OCI-LY3 (cell line): ENCODE measurements around the gene TWIST2.

Experiments
- H2AFZ ChIP-seq: fragments of 200-600, 300-600 bp; shearing (Covaris generic); 2 replicates; pipeline ENCODE4 v1.6.0; 2014; ENCODE audit warnings: antibody characterized with exemption, low read depth, low read length
- H3K27ac ChIP-seq: fragments of 200-600, 300-600 bp; sonication (generic); 2 replicates; pipeline ENCODE4 v1.5.1; 2014; ENCODE audit warnings: mild to moderate bottlenecking, low read length, moderate library complexity, mixed read lengths
- H3K27me3 ChIP-seq: fragments of 200-600, 300-600 bp; sonication (generic); 2 replicates; pipeline ENCODE4 v1.6.1; 2014; ENCODE audit warnings: low read depth, low read length, mixed read lengths
- H3K36me3 ChIP-seq: fragments of 200-600, 300-600 bp; sonication (generic); replicated peaks from 2 replicates; pipeline ENCODE3; 2014; ENCODE audit warnings: low read depth, low read length, mixed read lengths
- H3K4me1 ChIP-seq: fragments of 300-600, 200-600 bp; sonication (generic); 2 replicates; pipeline ENCODE4 v1.6.1; 2014; ENCODE audit warnings: low read length, mixed read lengths
- H3K4me2 ChIP-seq: fragments of 200-600, 300-600 bp; sonication (generic); 2 replicates; pipeline ENCODE4 v1.6.1; 2014; ENCODE audit warnings: low read length, mixed read lengths
- H3K4me3 ChIP-seq: fragments of 300-600, 200-600 bp; sonication (generic); 2 replicates; pipeline ENCODE4 v1.5.1; 2014; ENCODE audit warnings: antibody characterized with exemption, mild to moderate bottlenecking, low read length, moderate library complexity
- H3K79me2 ChIP-seq: fragments of 300-600, 200-600 bp; shearing (Covaris generic); 2 replicates; pipeline ENCODE4 v1.6.1; 2014; ENCODE audit warnings: mild to moderate bottlenecking, low read length, mixed read lengths
- H3K9ac ChIP-seq: fragments of 300-600, 200-600 bp; shearing (Covaris generic); 2 replicates; pipeline ENCODE4 v1.6.0; 2014; ENCODE audit warnings: mild to moderate bottlenecking, low read length, moderate library complexity
- H3K9me3 ChIP-seq: fragments of 200-600, 300-600 bp; shearing (Covaris generic); 2 replicates; pipeline ENCODE4 v1.6.1; 2014; ENCODE audit warnings: low read length, mixed read lengths; ENCODE audit not compliant: insufficient read depth
- H4K20me1 ChIP-seq: fragments of 200-600, 300-600 bp; sonication (generic); 2 replicates; pipeline ENCODE4 v1.6.1; 2016; ENCODE audit warnings: low read length, mixed read lengths; ENCODE audit not compliant: insufficient read depth
- CTCF ChIP-seq: fragments of 200-600, 300-600 bp; sonication (generic); IDR thresholded peaks from 2 replicates; pipeline ENCODE4 v1.5.1; 2014; ENCODE audit warnings: antibody characterized with exemption, low read length, low read depth
- EZH2phosphoT487 ChIP-seq: fragments of 200-600 bp; shearing (Covaris generic); IDR thresholded peaks from 2 replicates; pipeline ENCODE4 v1.6.1; 2018; ENCODE audit warnings: antibody characterized with exemption, mixed run types, low read depth

TWIST2 gene

GRCh38 chr2:238850091-238850490 lies 2.2 kb downstream of the TWIST2 start:
- Histone ChIP-seq H3K4me2 (no peak overlapping the region), H3K27me3 (no peaks in the 10 kb centered on the region; the same call in 1 of the 2 replicates), H3K36me3 (no peaks in the 10 kb centered on the region), H4K20me1 (no peaks in the 10 kb centered on the region), H3K27ac (no peak overlapping the region), H2AFZ (no peak overlapping the region), H3K4me3 (no peak overlapping the region), H3K9me3 (no peaks in the 10 kb centered on the region), H3K9ac (no peak overlapping the region), H3K79me2 (no peaks in the 10 kb centered on the region), H3K4me1 (peaks cover 12% of the 10 kb centered on the region)
- TF ChIP-seq EZH2phosphoT487 (no peak), CTCF (no peak)

- no peak overlapping the region for H3K9ac ChIP-seq
- no peak overlapping the region for H3K4me3 ChIP-seq
- peaks cover 12% of the 10 kb centered on the region for H3K4me1 ChIP-seq
- H2AFZ ChIP-seq, result no peak overlapping the region
- TF ChIP-seq EZH2phosphoT487 (no peak), CTCF (no peak)
- no peaks in the 10 kb centered on the region; the same call in 1 of the 2 replicates for H3K27me3 ChIP-seq
- no peak overlapping the region for H3K27ac ChIP-seq
- H3K79me2 ChIP-seq, result no peaks in the 10 kb centered on the region
- H3K36me3 ChIP-seq, result no peaks in the 10 kb centered on the region
- H3K9me3 ChIP-seq, result no peaks in the 10 kb centered on the region
- H4K20me1 ChIP-seq, result no peaks in the 10 kb centered on the region
- no peak overlapping the region for H3K4me2 ChIP-seq
Observed at GRCh38 chr2:238851026-238851425, 3.1 kb downstream of the TWIST2 start.

- Histone ChIP-seq H3K4me2 (no peak overlapping the region), H3K36me3 (no peaks in the 10 kb centered on the region), H4K20me1 (no peaks in the 10 kb centered on the region), H2AFZ (no peak overlapping the region), H3K27ac (no peak overlapping the region), H3K9me3 (no peaks in the 10 kb centered on the region), H3K4me3 (no peak overlapping the region), H3K4me1 (peaks cover 12% of the 10 kb centered on the region), H3K27me3 (no peaks in the 10 kb centered on the region; the same call in 1 of the 2 replicates), H3K9ac (no peak overlapping the region), H3K79me2 (no peaks in the 10 kb centered on the region)
- TF ChIP-seq EZH2phosphoT487 (no peak), CTCF (no peak)
Observed at GRCh38 chr2:238851761-238852160, 3.9 kb downstream of the TWIST2 start.

GRCh38 chr2:238852206-238852869 lies 4.5 kb downstream of the TWIST2 start:
- H3K9ac ChIP-seq, result no peak overlapping the region
- no peaks in the 10 kb centered on the region for H4K20me1 ChIP-seq
- H3K36me3 ChIP-seq, result no peaks in the 10 kb centered on the region
- no peak overlapping the region for H2AFZ ChIP-seq
- TF ChIP-seq EZH2phosphoT487 (no peak), CTCF (no peak)
- no peaks in the 10 kb centered on the region for H3K9me3 ChIP-seq
- H3K4me1 ChIP-seq, result peaks cover 12% of the 10 kb centered on the region
- no peaks in the 10 kb centered on the region for H3K79me2 ChIP-seq
- H3K27ac ChIP-seq, result no peak overlapping the region
- no peak overlapping the region for H3K4me2 ChIP-seq
- no peak overlapping the region for H3K4me3 ChIP-seq
- no peaks in the 10 kb centered on the region; the same call in 1 of the 2 replicates for H3K27me3 ChIP-seq
